ENCODE results near the gene OR51B2.
"Not testable (repeated sequence)": the region's sequence is repeated elsewhere in the genome, so short reads cannot be mapped to it uniquely, and the experiment has no call there.

OR51B2 gene

DNA sequence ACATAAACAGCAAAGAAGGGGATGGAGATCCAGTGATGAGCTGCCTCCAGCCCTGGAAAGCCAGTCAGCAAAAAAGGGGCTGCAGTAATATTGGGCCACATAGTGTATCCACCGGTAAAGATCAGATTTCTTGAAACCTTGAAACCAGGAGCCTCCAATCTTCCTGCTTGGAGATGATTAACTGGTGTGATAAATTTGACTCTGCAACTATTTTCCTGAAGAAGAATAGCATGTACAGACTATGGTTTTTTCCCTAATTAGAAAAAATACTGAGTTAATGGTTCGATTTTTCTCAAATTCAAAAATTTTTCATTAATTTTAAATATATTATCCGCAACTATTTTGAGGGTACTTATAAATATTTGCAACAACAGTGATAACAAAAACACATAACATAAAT lies at the start of gene OR51B2:
TSS of gene OR51B2 (minus strand) at position 101 of the 400 bp plus-strand sequence. CDS start at position 101, 0 bp downstream.
- DNase-seq (ENCODE audit: low spot score) = no peak
- in situ Hi-C loops (cut with MboI; ENCODE audit: low sequenced_read_pairs, unreplicated experiment) = no loop called here
- TF ChIP-seq, protein P1, sequence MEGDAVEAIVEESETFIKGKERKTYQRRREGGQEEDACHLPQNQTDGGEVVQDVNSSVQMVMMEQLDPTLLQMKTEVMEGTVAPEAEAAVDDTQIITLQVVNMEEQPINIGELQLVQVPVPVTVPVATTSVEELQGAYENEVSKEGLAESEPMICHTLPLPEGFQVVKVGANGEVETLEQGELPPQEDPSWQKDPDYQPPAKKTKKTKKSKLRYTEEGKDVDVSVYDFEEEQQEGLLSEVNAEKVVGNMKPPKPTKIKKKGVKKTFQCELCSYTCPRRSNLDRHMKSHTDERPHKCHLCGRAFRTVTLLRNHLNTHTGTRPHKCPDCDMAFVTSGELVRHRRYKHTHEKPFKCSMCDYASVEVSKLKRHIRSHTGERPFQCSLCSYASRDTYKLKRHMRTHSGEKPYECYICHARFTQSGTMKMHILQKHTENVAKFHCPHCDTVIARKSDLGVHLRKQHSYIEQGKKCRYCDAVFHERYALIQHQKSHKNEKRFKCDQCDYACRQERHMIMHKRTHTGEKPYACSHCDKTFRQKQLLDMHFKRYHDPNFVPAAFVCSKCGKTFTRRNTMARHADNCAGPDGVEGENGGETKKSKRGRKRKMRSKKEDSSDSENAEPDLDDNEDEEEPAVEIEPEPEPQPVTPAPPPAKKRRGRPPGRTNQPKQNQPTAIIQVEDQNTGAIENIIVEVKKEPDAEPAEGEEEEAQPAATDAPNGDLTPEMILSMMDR (IDR thresholded peaks at IDR 0.05; ENCODE audit: borderline replicate concordance, control extremely low read depth, extremely low read depth, insufficient read depth, missing control alignments) = no peak

DNA sequence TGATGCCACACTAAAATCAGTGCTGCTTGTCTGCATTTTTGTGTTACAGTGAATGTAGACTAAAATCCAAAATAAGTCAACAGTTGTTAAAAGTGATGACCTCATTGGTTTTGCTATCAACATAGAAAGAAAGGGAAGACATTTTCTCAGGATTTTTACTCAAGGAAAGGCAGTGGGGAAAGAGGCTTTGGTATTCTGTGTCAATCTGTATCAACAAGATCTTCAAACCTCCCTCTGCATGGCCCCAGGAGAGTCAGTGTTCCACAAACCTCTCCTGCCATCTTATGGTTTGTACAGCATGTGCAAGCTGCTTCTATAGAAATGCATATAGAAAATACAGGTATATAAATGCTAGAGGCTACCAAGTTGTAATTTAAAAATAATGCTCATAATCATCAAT lies 45.7 kb upstream of the OR51B2 start:
- TF ChIP-seq, protein P1 (IDR thresholded peaks at IDR 0.05; ENCODE audit: borderline replicate concordance, control extremely low read depth, extremely low read depth, insufficient read depth, missing control alignments) = peak; percentile 20
- DNase-seq (ENCODE audit: low spot score) = peak; percentile 25
- in situ Hi-C loops (cut with MboI; ENCODE audit: low sequenced_read_pairs, unreplicated experiment) = loop anchor here (25.0 kb wide), 1 partner anchor 157 kb away; the partner anchor contains the start of gene OR51V1

- TF ChIP-seq, protein P1 (IDR thresholded peaks at IDR 0.05; ENCODE audit: borderline replicate concordance, control extremely low read depth, extremely low read depth, insufficient read depth, missing control alignments) = no peak
- no peak for DNase-seq (ENCODE audit: low spot score)
- in situ Hi-C loops (cut with MboI; ENCODE audit: low sequenced_read_pairs, unreplicated experiment) = loop anchor here (25.0 kb wide), 1 partner anchor 156 kb away; the partner anchor contains the start of gene OR51V1
Observed at GRCh38 chr11:5368502-5369043, 44.5 kb upstream of the OR51B2 start.

- no peak for DNase-seq (ENCODE audit: low spot score)
- in situ Hi-C loops (cut with MboI; ENCODE audit: low sequenced_read_pairs, unreplicated experiment) = loop anchor here (25.0 kb wide), 1 partner anchor 155 kb away; the partner anchor contains the start of gene OR51V1
- TF ChIP-seq, protein P1 (IDR thresholded peaks at IDR 0.05; ENCODE audit: borderline replicate concordance, control extremely low read depth, extremely low read depth, insufficient read depth, missing control alignments) = no peak
Observed at GRCh38 chr11:5367448-5368074, 43.5 kb upstream of the OR51B2 start.

GRCh38 chr11:5366856-5367255 lies 42.8 kb upstream of the OR51B2 start:
- in situ Hi-C loops (cut with MboI; ENCODE audit: low sequenced_read_pairs, unreplicated experiment) = loop anchor here (25.0 kb wide), 1 partner anchor 155 kb away; the partner anchor contains the start of gene OR51V1
- TF ChIP-seq, protein P1 (IDR thresholded peaks at IDR 0.05; ENCODE audit: borderline replicate concordance, control extremely low read depth, extremely low read depth, insufficient read depth, missing control alignments) = no peak
- no peak for DNase-seq (ENCODE audit: low spot score)

DNA sequence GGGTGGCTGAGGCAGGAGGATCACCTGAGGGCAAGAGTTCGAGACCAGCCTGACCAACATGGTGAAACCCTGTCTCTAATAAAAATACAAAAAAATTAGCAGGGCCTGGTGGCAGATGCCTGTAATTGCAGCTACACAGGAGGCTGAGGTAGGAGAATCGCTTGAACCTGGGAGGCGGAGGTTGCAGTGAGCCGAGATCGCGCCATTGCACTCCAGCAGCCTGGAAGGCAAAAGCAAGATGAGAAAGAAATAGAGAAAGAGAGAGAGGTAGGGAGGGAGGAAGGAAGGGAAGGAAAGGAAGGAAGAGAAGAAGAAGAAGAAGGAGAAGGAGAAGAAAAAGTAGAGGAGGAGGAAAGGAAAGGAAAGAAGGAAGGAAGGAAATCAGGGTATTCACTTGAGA lies 42.3 kb upstream of the OR51B2 start:
- in situ Hi-C loops (cut with MboI; ENCODE audit: low sequenced_read_pairs, unreplicated experiment) = loop anchor here (25.0 kb wide), 1 partner anchor 154 kb away; the partner anchor contains the start of gene OR51V1
- DNase-seq (ENCODE audit: low spot score) = not testable (repeated sequence)

GRCh38 chr11:5364214-5364613 lies 40.1 kb upstream of the OR51B2 start:
- in situ Hi-C loops (cut with MboI; ENCODE audit: low sequenced_read_pairs, unreplicated experiment) = loop anchor here (25.0 kb wide), 1 partner anchor 152 kb away; the partner anchor contains the start of gene OR51V1
- no peak for DNase-seq (ENCODE audit: low spot score)
- TF ChIP-seq, protein P1 (IDR thresholded peaks at IDR 0.05; ENCODE audit: borderline replicate concordance, control extremely low read depth, extremely low read depth, insufficient read depth, missing control alignments) = no peak
